Gastrocnemius medialis (tissue), 4 donors: ENCODE results near the gene GAS7.

Source experiments
- POLR2A ChIP-seq, 2 donors: fragments of 450-650 bp; IDR thresholded peaks; one replicate each; pipeline ENCODE4 v1.6.1; 2017; ENCODE audit warnings: antibody characterized with exemption in 2 of 2, mild to moderate bottlenecking in 2 of 2, moderate library complexity in 2 of 2
- TF ChIP-seq, protein P1 (sequence below), 5 experiments: fragments of 450-650 bp in 3 of 5; fragments of 200-600 bp in 2 of 5; sonication (generic) in 2 of 5; IDR thresholded peaks in 4 of 5; conservative IDR thresholded peaks in 1 of 5; 1 replicate in 4 of 5; 2 replicates in 1 of 5; pipeline ENCODE4 v1.5.1; 2016 to 2019; ENCODE audit warnings: antibody characterized with exemption in 5 of 5, mild to moderate bottlenecking in 3 of 5, moderate library complexity in 3 of 5

DNA sequence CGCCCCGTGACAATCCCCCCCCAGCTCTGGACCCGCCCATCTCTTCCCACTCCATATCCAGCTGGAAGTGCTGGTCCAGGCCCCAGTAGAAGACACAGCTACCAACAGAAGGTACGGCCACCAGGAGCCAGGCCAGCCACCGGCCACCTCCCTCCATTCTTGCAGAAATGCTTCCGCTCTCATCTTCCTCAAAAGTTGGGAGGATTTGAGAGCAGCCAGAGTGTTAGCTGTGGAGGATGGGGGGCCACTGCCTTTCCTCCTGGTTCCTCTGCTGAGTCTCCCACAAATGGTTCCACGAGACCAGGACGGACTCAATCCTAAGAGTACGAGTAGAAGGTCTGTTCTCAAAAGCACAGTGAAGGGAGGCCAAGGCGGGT lies 78.3 kb downstream of the GAS7 start:
- no peak for TF ChIP-seq POLR2A (IDR thresholded peaks at IDR 0.05)
- TF ChIP-seq, protein P1, sequence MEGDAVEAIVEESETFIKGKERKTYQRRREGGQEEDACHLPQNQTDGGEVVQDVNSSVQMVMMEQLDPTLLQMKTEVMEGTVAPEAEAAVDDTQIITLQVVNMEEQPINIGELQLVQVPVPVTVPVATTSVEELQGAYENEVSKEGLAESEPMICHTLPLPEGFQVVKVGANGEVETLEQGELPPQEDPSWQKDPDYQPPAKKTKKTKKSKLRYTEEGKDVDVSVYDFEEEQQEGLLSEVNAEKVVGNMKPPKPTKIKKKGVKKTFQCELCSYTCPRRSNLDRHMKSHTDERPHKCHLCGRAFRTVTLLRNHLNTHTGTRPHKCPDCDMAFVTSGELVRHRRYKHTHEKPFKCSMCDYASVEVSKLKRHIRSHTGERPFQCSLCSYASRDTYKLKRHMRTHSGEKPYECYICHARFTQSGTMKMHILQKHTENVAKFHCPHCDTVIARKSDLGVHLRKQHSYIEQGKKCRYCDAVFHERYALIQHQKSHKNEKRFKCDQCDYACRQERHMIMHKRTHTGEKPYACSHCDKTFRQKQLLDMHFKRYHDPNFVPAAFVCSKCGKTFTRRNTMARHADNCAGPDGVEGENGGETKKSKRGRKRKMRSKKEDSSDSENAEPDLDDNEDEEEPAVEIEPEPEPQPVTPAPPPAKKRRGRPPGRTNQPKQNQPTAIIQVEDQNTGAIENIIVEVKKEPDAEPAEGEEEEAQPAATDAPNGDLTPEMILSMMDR (IDR thresholded peaks at IDR 0.05 in 4 of 5, conservative IDR thresholded peaks at IDR 0.05 in 1 of 5): no peak
